GM23338 (cell line): Measurements from ENCODE around the gene RPS3A. TPM values are rescaled to one million over a fixed set of nuclear protein-coding genes. Genes with fewer than 3 reads are reported as not detected.

ENCODE experiments used
- ATAC-seq: fragments of 200-7000 bp; cut with Tn5 transposase; 3 replicates; pipeline ENCODE4 v1.9.1; 2020
- DNase-seq: peaks from one replicate; pipeline ENCODE4 v3.0.0-alpha.2; 2015; ENCODE audit warnings: low spot score
- H2AFZ ChIP-seq: fragments of 200-600 bp; sonication (generic); 2 replicates; pipeline ENCODE4 v1.8.0; 2016; ENCODE audit warnings: antibody characterized with exemption, mild to moderate bottlenecking, moderate library complexity
- H3F3A ChIP-seq: fragments of 200-600 bp; sonication (generic); replicated peaks from 2 replicates; pipeline ENCODE4 v1.8.0; 2017; ENCODE audit warnings: antibody characterized with exemption, mixed run types, low read depth
- H3K27ac ChIP-seq: fragments of 200-600 bp; sonication (generic); 2 replicates; pipeline ENCODE4 v1.6.1; 2016; ENCODE audit warnings: low read depth
- H3K27me3 ChIP-seq: fragments of 200-600 bp; sonication (generic); 2 replicates; pipeline ENCODE4 v1.8.0; 2016; ENCODE audit warnings: mild to moderate bottlenecking, mixed run types, moderate library complexity; ENCODE audit not compliant: insufficient read depth
- H3K36me3 ChIP-seq: fragments of 200-600 bp; sonication (generic); 2 replicates; pipeline ENCODE4 v1.8.0; 2016; ENCODE audit warnings: mild to moderate bottlenecking; ENCODE audit not compliant: insufficient read depth
- H3K4me1 ChIP-seq: fragments of 200-600 bp; sonication (generic); 2 replicates; pipeline ENCODE4 v1.8.0; 2016; ENCODE audit warnings: mild to moderate bottlenecking, moderate library complexity; ENCODE audit not compliant: insufficient read depth
- H3K4me2 ChIP-seq: fragments of 200-600 bp; sonication (generic); 2 replicates; pipeline ENCODE4 v1.7.1; 2017; ENCODE audit warnings: mixed run types
- H3K4me3 ChIP-seq: fragments of 200-600 bp; sonication (generic); 2 replicates; pipeline ENCODE4 v1.6.1; 2016; ENCODE audit warnings: mixed run types
- H3K79me2 ChIP-seq: fragments of 200-600 bp; sonication (generic); replicated peaks from 2 replicates; pipeline ENCODE4 v1.8.0; 2017; ENCODE audit warnings: mild to moderate bottlenecking; ENCODE audit not compliant: insufficient read depth
- H3K9me2 ChIP-seq: fragments of 200-600 bp; sonication (generic); 2 replicates; pipeline ENCODE4 v1.8.0; 2017; ENCODE audit not compliant: insufficient read depth
- H4K20me1 ChIP-seq: fragments of 200-600 bp; sonication (generic); replicated peaks from 2 replicates; pipeline ENCODE4 v1.8.0; 2017; ENCODE audit warnings: mild to moderate bottlenecking; ENCODE audit not compliant: insufficient read depth
- H3K27ac Mint-ChIP-seq: 2 replicates; pipeline ENCODE4 v1.8.0; 2020; ENCODE audit warnings: inconsistent platforms, mild to moderate bottlenecking, moderate library complexity, mixed read lengths
- H3K27me3 Mint-ChIP-seq: 3 replicates; pipeline ENCODE4 v1.8.0; 2022; ENCODE audit warnings: low read depth, mild to moderate bottlenecking, moderate library complexity, mixed read lengths, inconsistent platforms; ENCODE audit not compliant: insufficient read depth, poor library complexity
- H3K36me3 Mint-ChIP-seq: 3 replicates; pipeline ENCODE4 v1.8.0; 2021; ENCODE audit warnings: low read depth, mild to moderate bottlenecking, inconsistent platforms, moderate library complexity, mixed read lengths
- H3K4me1 Mint-ChIP-seq: 3 replicates; pipeline ENCODE4 v1.8.0; 2020; ENCODE audit warnings: mild to moderate bottlenecking, inconsistent platforms, mixed read lengths
- H3K4me3 Mint-ChIP-seq: 3 replicates; pipeline ENCODE4 v1.8.0; 2021; ENCODE audit warnings: moderate library complexity, mild to moderate bottlenecking, inconsistent platforms, mixed read lengths
- H3K9me3 Mint-ChIP-seq: 3 replicates; pipeline ENCODE4 v1.8.0; 2020; ENCODE audit warnings: moderate library complexity, mild to moderate bottlenecking, inconsistent platforms, mixed read lengths
- CREB1 ChIP-seq: fragments of 250-450 bp; sonication (Bioruptor Pico); IDR thresholded peaks from 2 replicates; pipeline ENCODE4 v1.5.0; 2020; ENCODE audit warnings: low read depth, mild to moderate bottlenecking, moderate library complexity
- CTCF ChIP-seq, 2 experiments: fragments of 200-600 bp in 1 of 2; sonication (generic) in 1 of 2; conservative IDR thresholded peaks; 2 replicates each; pipeline versions ENCODE4 v1.5.1 to v1.6.1; 2016 to 2017; ENCODE audit warnings: antibody characterized with exemption in 2 of 2, low read depth in 2 of 2, mild to moderate bottlenecking in 2 of 2, moderate library complexity in 1 of 2
- ETS1 ChIP-seq: IDR thresholded peaks from 2 replicates; pipeline ENCODE4 v1.6.1; 2016; ENCODE audit warnings: antibody characterized with exemption
- EZH2 ChIP-seq: fragments of 200-600 bp; sonication (generic); IDR thresholded peaks from one replicate; pipeline ENCODE4 v1.8.0; 2017; ENCODE audit warnings: antibody characterized with exemption, mild to moderate bottlenecking, low read depth; ENCODE audit not compliant: unreplicated experiment
- EZH2phosphoT487 ChIP-seq: fragments of 200-600 bp; sonication (generic); IDR thresholded peaks from one replicate; pipeline ENCODE4 v1.8.1; 2018; ENCODE audit warnings: antibody characterized with exemption; ENCODE audit not compliant: unreplicated experiment
- JUNB ChIP-seq: IDR thresholded peaks from one replicate; pipeline ENCODE4 v1.6.1; 2016; ENCODE audit warnings: antibody characterized with exemption; ENCODE audit not compliant: unreplicated experiment
- NANOG ChIP-seq: IDR thresholded peaks from 2 replicates; pipeline ENCODE4 v1.6.1; 2016; ENCODE audit warnings: antibody characterized with exemption, borderline replicate concordance
- POLR2AphosphoS5 ChIP-seq: IDR thresholded peaks from 2 replicates; pipeline ENCODE4 v1.6.1; 2016; ENCODE audit warnings: antibody characterized with exemption, low read depth
- STAT1 ChIP-seq: IDR thresholded peaks from one replicate; pipeline ENCODE4 v1.6.1; 2016; ENCODE audit warnings: antibody characterized with exemption; ENCODE audit not compliant: unreplicated experiment
- ZNF114 ChIP-seq: fragments of 250-450 bp; sonication (Bioruptor Pico); IDR thresholded peaks from 2 replicates; pipeline ENCODE4 v1.5.0; 2020; ENCODE audit warnings: mild to moderate bottlenecking, moderate library complexity
- ZNF331 ChIP-seq: fragments of 250-450 bp; sonication (Bioruptor Pico); IDR thresholded peaks from 2 replicates; pipeline ENCODE4 v1.5.0; 2020; ENCODE audit warnings: low read depth, mild to moderate bottlenecking, moderate library complexity
- ZNF462 ChIP-seq: fragments of 250-450 bp; sonication (Bioruptor Pico); IDR thresholded peaks from 2 replicates; pipeline ENCODE4 v1.5.0; 2020; ENCODE audit warnings: mild to moderate bottlenecking, moderate library complexity
- polyA plus RNA-seq: library from polyadenylated mRNA; unstranded; fragments of >200 nt; fragmentation: Nextera tagmentation; extraction: Ambion mirVana; gene quantifications from 2 replicates; pipeline ENCODE4 v1.2.1, GENCODE V29; 2016
- total RNA-seq: library from RNA; depleted of rRNA; stranded (reverse); fragments of >200 nt; shearing (Covaris generic); gene quantifications from 2 replicates; pipeline ENCODE4 v1.2.3, GENCODE V29; 2014

RPS3A gene
- total and polyA plus RNA-seq, 2 experiments from 2014 or later: 2,486 to 3,506 TPM

GRCh38 chr4:151143162-151143561 is 43.7 kb downstream of the RPS3A start (continued):
- no peak for TF ChIP-seq CTCF (conservative IDR thresholded peaks at IDR 0.05; ENCODE audit: low read depth in 2 of 2)
- TF ChIP-seq EZH2: no peak
- TF ChIP-seq NANOG: no peak

GRCh38 chr4:151143811-151144210 is 44.4 kb downstream of the RPS3A start:
- DNase-seq (no peak), ATAC-seq (no peak)
- Histone ChIP-seq H3K79me2 (no peaks in the 10 kb centered on the region), H2AFZ (no peak overlapping the region), H3K36me3 (peaks cover 18% of the 10 kb centered on the region), H3K27ac (no peak overlapping the region), H3K27me3 (no peaks in the 10 kb centered on the region), H3K4me3 (no peak overlapping the region), H3K4me2 (no peak overlapping the region), H3F3A (no peaks in the 10 kb centered on the region), H3K4me1 (peaks cover 8% of the 10 kb centered on the region; the same call in 1 of the 2 replicates), H4K20me1 (no peaks in the 10 kb centered on the region), H3K9me2 (no peaks in the 10 kb centered on the region)
- peaks cover 39% of the 10 kb centered on the region for H3K36me3 Mint-ChIP-seq
- H3K4me1 Mint-ChIP-seq: peaks cover 2% of the 10 kb centered on the region; the same call in 2 of the 3 replicates
- H3K27ac Mint-ChIP-seq: no peak overlapping the region
- no peak overlapping the region for H3K4me3 Mint-ChIP-seq
- H3K27me3 Mint-ChIP-seq: peaks cover 1% of the 10 kb centered on the region
- H3K9me3 Mint-ChIP-seq: no peaks in the 10 kb centered on the region
- TF ChIP-seq CTCF (conservative IDR thresholded peaks at IDR 0.05; ENCODE audit: low read depth in 2 of 2) (no peak), ZNF462 (CRISPR knock-in tag) (no peak), EZH2phosphoT487 (no peak), JUNB (no peak), CREB1 (CRISPR knock-in tag) (no peak), ZNF331 (CRISPR knock-in tag) (no peak), EZH2 (no peak), POLR2AphosphoS5 (no peak), ETS1 (no peak), STAT1 (no peak), NANOG (no peak), ZNF114 (CRISPR knock-in tag) (no peak)
